Epithelial cell of esophagus (primary cell): ENCODE measurements around the gene CNTN5.

Experiments
- DNase-seq: peaks from one replicate; pipeline ENCODE4 v3.0.0; 2010; ENCODE audit warnings: low read depth
- H3K4me3 ChIP-seq: 2 replicates; pipeline ENCODE4 v1.5.1; 2011; ENCODE audit warnings: mild to moderate bottlenecking, low read length, control low read depth
- CTCF ChIP-seq: IDR thresholded peaks from 2 replicates; pipeline ENCODE4 v1.5.1; 2011; ENCODE audit warnings: low read depth, mild to moderate bottlenecking, low read length, control low read depth, inconsistent platforms; ENCODE audit not compliant: insufficient read depth; ENCODE audit errors: missing control alignments

Gene CNTN5

GRCh38 chr11:99424313-99425084 is 403.8 kb downstream of the CNTN5 start:
- TF ChIP-seq CTCF, result no peak
- no peak for DNase-seq
- H3K4me3 ChIP-seq, result no peak overlapping the region

- H3K4me3 ChIP-seq, result no peak overlapping the region
- no peak for DNase-seq
- TF ChIP-seq CTCF, result no peak
Measured at GRCh38 chr11:99425596-99425995, 404.8 kb downstream of the CNTN5 start.

GRCh38 chr11:99432677-99433076 is 411.9 kb downstream of the CNTN5 start:
- no peak for TF ChIP-seq CTCF
- no peak overlapping the region for H3K4me3 ChIP-seq
- DNase-seq, result no peak

- DNase-seq, result no peak
- TF ChIP-seq CTCF, result no peak
- no peak overlapping the region for H3K4me3 ChIP-seq
Measured at GRCh38 chr11:99443276-99443675, 422.5 kb downstream of the CNTN5 start.

- no peak for TF ChIP-seq CTCF
- DNase-seq, result no peak
Measured at GRCh38 chr11:99446400-99446799, 425.7 kb downstream of the CNTN5 start.

GRCh38 chr11:99449345-99449744 is 428.6 kb downstream of the CNTN5 start:
- H3K4me3 ChIP-seq, result no peak overlapping the region
- TF ChIP-seq CTCF, result no peak
- DNase-seq, result no peak

More at GRCh38 chr11:99446400-99446799, 425.7 kb downstream of the CNTN5 start:
- H3K4me3 ChIP-seq, result no peak overlapping the region

GRCh38 chr11:99452075-99452474 is 431.3 kb downstream of the CNTN5 start:
- DNase-seq, result no peak
- no peak overlapping the region for H3K4me3 ChIP-seq
- no peak for TF ChIP-seq CTCF
